Activated CD8-positive, alpha-beta memory T cell treated with anti-CD3 and anti-CD28 coated beads, Interleukin-2, amount 10 ng/mL, durations not matched to agents 7 days and 5 days (primary cell): ENCODE results near the gene SEPTIN2. TPM values are rescaled to one million over a fixed set of nuclear protein-coding genes. Genes with fewer than 3 reads are reported as not detected.
"Not testable (repeated sequence)": the region's sequence is repeated elsewhere in the genome, so short reads cannot be mapped to it uniquely, and the experiment has no call there.

Experiments
- ATAC-seq: fragments of 150-1000 bp; cut with Tn5 transposase; one replicate; pipeline ENCODE4 v1.10.0; 2021; ENCODE audit warnings: moderate library complexity
- CTCF ChIA-PET: fragments of 350-600 bp; sonication (Branson Sonifier 250); formaldehyde crosslinking; loops from one replicate; lab custom pipeline; 2021; ENCODE audit warnings: antibody characterized with exemption; lab: Charles Lee
- DNase-seq: peaks from one replicate; pipeline ENCODE4 v3.0.0-alpha.2; 2020
- H3K27ac Mint-ChIP-seq: one replicate; pipeline ENCODE4 v1.8.0; 2021; ENCODE audit warnings: mild to moderate bottlenecking, mixed read lengths
- H3K27me3 Mint-ChIP-seq: one replicate; pipeline ENCODE4 v1.8.0; 2021; ENCODE audit warnings: mixed read lengths
- H3K36me3 Mint-ChIP-seq: one replicate; pipeline ENCODE4 v1.8.0; 2021; ENCODE audit warnings: mild to moderate bottlenecking, mixed read lengths
- H3K4me1 Mint-ChIP-seq: one replicate; pipeline ENCODE4 v1.8.0; 2021; ENCODE audit warnings: mixed read lengths
- H3K4me3 Mint-ChIP-seq: one replicate; pipeline ENCODE4 v1.8.0; 2021; ENCODE audit warnings: mild to moderate bottlenecking, moderate library complexity, mixed read lengths
- H3K9me3 Mint-ChIP-seq: one replicate; pipeline ENCODE4 v1.8.0; 2022; ENCODE audit warnings: low read depth, mixed read lengths
- total RNA-seq, 2 experiments: library from RNA; stranded (reverse); gene quantifications; one replicate each; pipeline ENCODE4 v1.2.3, GENCODE V29; 2021

Gene SEPTIN2
- total RNA-seq, 2 experiments from 2014 or later: 242 to 290 TPM

GRCh38 chr2:241312082-241312481 lies 3.6 kb upstream of the SEPTIN2 start:
- no peaks in the 10 kb centered on the region for H3K9me3 Mint-ChIP-seq
- CTCF ChIA-PET: interaction anchor here (1.8 kb wide), 1 partner anchor 9 kb away, joined by 4 read pairs; no protein-coding TSS in a partner anchor
- DNase-seq (no peak), ATAC-seq (no peak)
- peaks cover 70% of the 10 kb centered on the region for H3K4me1 Mint-ChIP-seq
- peaks cover 13% of the 10 kb centered on the region for H3K36me3 Mint-ChIP-seq
- H3K4me3 Mint-ChIP-seq: no peak overlapping the region
- H3K27me3 Mint-ChIP-seq: no peaks in the 10 kb centered on the region
- peak overlapping the region; percentile 20 for H3K27ac Mint-ChIP-seq

- peaks cover 71% of the 10 kb centered on the region for H3K4me1 Mint-ChIP-seq
- no peaks in the 10 kb centered on the region for H3K27me3 Mint-ChIP-seq
- H3K27ac Mint-ChIP-seq: peak overlapping the region; percentile 100
- CTCF ChIA-PET: interaction anchor here (1.0 to 1.8 kb wide), 5 partner anchors 10 to 197 kb away, joined by 3 to 5 read pairs (median 4); no protein-coding TSS in a partner anchor
- peak overlapping the region; percentile 99 for H3K4me3 Mint-ChIP-seq
- ATAC-seq (no peak), DNase-seq (no peak)
- H3K9me3 Mint-ChIP-seq: no peaks in the 10 kb centered on the region
- peaks cover 23% of the 10 kb centered on the region for H3K36me3 Mint-ChIP-seq
Observed at GRCh38 chr2:241313543-241314095, 2.1 kb upstream of the SEPTIN2 start.

DNA sequence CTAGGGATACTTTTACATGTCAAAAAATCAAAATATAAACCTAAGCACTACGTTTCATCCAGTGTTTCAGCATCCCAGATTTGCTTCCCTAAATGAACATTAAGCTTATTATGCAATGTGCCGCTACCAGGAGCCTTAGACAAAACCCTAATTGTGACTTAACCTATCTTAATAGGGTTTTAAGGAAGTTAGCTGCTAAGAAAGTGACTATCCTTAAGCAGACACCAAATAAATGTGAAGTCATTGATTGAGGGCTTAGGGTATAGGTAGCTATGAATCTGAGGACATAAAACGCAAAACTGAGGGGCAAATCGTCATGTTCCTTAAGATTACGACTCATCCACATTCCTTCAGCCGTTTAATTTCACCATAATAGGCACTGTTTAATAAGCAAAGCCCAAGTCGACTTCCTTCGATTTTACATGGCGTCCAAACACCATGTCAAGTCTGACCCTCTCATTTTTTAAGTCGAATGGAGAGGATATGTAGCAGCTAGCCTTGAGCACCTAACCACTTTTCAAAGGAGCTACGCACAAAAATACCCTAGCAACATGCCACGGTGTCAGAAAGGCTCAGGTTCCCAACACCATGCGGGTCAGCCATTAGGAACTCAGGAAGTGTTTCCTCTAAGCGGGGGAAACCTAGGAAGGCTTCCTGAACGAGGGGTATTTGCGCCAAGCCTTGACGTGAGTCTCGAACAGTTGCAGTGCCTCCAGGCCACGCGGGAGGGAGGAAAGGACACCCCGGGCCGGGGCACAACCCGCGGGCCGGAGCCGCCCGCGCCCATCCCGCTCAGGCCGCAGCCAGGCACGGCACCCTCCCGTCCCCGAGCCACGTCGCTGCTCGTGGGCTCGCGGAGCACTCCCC lies 1.3 kb upstream of the SEPTIN2 start:
- H3K4me3 Mint-ChIP-seq: peak overlapping the region; percentile 99
- ATAC-seq (no peak), DNase-seq (no peak)
- peaks cover 69% of the 10 kb centered on the region for H3K4me1 Mint-ChIP-seq
- no peaks in the 10 kb centered on the region for H3K9me3 Mint-ChIP-seq
- peak overlapping the region; percentile 100 for H3K27ac Mint-ChIP-seq
- CTCF ChIA-PET: interaction anchor here (0.9 to 2.2 kb wide), 6 partner anchors 9 to 387 kb away, joined by 3 to 5 read pairs (median 4); partner anchors contain the start of gene ING5
- H3K36me3 Mint-ChIP-seq: peaks cover 25% of the 10 kb centered on the region
- no peaks in the 10 kb centered on the region for H3K27me3 Mint-ChIP-seq

GRCh38 chr2:241315093-241315878 lies 439 bp upstream of the SEPTIN2 start, which contains the start of gene HDLBP:
TSS of gene HDLBP (minus strand) at chr2:241315672. CDS start at chr2:241266869, 48,803 bp downstream.
- DNase-seq (peak; percentile 100), ATAC-seq (peak; percentile 81)
- H3K4me1 Mint-ChIP-seq: peaks cover 68% of the 10 kb centered on the region
- H3K36me3 Mint-ChIP-seq: peaks cover 31% of the 10 kb centered on the region
- peak within 1 kb of the TSS; percentile 99 for H3K4me3 Mint-ChIP-seq
- H3K27ac Mint-ChIP-seq: peak within 1 kb of the TSS; percentile 100
- H3K27me3 Mint-ChIP-seq: no peaks in the 10 kb centered on the region
- CTCF ChIA-PET: interaction anchor here (0.9 to 2.2 kb wide), 3 partner anchors 10 to 387 kb away, joined by 3 to 5 read pairs (median 3); partner anchors contain the start of gene ING5
- no peaks in the 10 kb centered on the region for H3K9me3 Mint-ChIP-seq

GRCh38 chr2:241316825-241317224 lies 1.1 kb downstream of the SEPTIN2 start:
- no peaks in the 10 kb centered on the region for H3K9me3 Mint-ChIP-seq
- no peak for DNase-seq
- peaks cover 66% of the 10 kb centered on the region for H3K4me1 Mint-ChIP-seq
- H3K4me3 Mint-ChIP-seq: peak overlapping the region; percentile 99
- CTCF ChIA-PET: interaction anchor here (1.2 to 1.3 kb wide), 2 partner anchors 10 to 24 kb away, joined by 3 read pairs; no protein-coding TSS in a partner anchor
- no peaks in the 10 kb centered on the region for H3K27me3 Mint-ChIP-seq
- ATAC-seq: no peak
- H3K36me3 Mint-ChIP-seq: peaks cover 36% of the 10 kb centered on the region
- H3K27ac Mint-ChIP-seq: peak overlapping the region; percentile 100

DNA sequence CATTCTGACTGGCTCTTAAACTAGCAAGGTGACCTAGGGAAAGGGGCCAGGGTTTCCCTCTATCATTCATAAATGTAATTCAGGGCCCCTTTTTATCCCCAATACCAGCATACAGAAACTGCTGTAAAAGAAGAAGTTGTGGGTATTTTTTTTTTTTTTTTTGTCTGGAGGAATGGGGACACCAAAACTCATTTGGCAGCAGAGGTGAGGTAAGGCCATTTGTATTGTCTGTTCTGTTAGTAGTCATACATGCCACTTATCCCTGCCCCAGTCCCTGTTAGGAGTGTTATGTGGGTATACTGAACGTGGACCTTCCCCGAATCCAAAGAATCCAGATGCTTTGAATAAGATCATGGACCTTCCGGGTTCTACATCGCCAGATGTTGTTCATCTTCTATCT lies 1.7 kb downstream of the SEPTIN2 start:
- H3K36me3 Mint-ChIP-seq: peaks cover 38% of the 10 kb centered on the region
- DNase-seq (no peak), ATAC-seq (no peak)
- peaks cover 64% of the 10 kb centered on the region for H3K4me1 Mint-ChIP-seq
- H3K9me3 Mint-ChIP-seq: no peaks in the 10 kb centered on the region
- CTCF ChIA-PET: interaction anchor here (1.3 kb wide), 1 partner anchor 24 kb away, joined by 3 read pairs; no protein-coding TSS in a partner anchor
- H3K4me3 Mint-ChIP-seq: peak overlapping the region; percentile 99
- H3K27ac Mint-ChIP-seq: peak overlapping the region; percentile 100
- no peaks in the 10 kb centered on the region for H3K27me3 Mint-ChIP-seq

GRCh38 chr2:241318830-241319229 lies 3.1 kb downstream of the SEPTIN2 start:
- H3K27ac Mint-ChIP-seq, ATAC-seq, DNase-seq, H3K27me3 Mint-ChIP-seq, H3K9me3 Mint-ChIP-seq: not testable (repeated sequence)
- CTCF ChIA-PET: interaction anchor here (1.0 to 1.1 kb wide), 2 partner anchors 9 to 41 kb away, joined by 3 to 4 read pairs; no protein-coding TSS in a partner anchor
- Mint-ChIP-seq H3K4me3 (peak overlapping the region; percentile 99), H3K36me3 (peaks cover 44% of the 10 kb centered on the region), H3K4me1 (peaks cover 58% of the 10 kb centered on the region)

GRCh38 chr2:241320394-241320793 lies 4.7 kb downstream of the SEPTIN2 start:
- no peak for DNase-seq
- Mint-ChIP-seq H3K27me3 (no peaks in the 10 kb centered on the region), H3K9me3 (no peaks in the 10 kb centered on the region), H3K36me3 (peaks cover 54% of the 10 kb centered on the region), H3K4me3 (no peak overlapping the region), H3K27ac (peak overlapping the region; percentile 27), H3K4me1 (peaks cover 61% of the 10 kb centered on the region)
- ATAC-seq: no peak
- CTCF ChIA-PET: no interaction called here

- Mint-ChIP-seq H3K36me3 (peaks cover 56% of the 10 kb centered on the region), H3K4me1 (peaks cover 61% of the 10 kb centered on the region), H3K27ac (peak overlapping the region; percentile 7), H3K9me3 (no peaks in the 10 kb centered on the region), H3K27me3 (no peaks in the 10 kb centered on the region), H3K4me3 (no peak overlapping the region)
- DNase-seq: no peak
- CTCF ChIA-PET: no interaction called here
- ATAC-seq: no peak
Observed at GRCh38 chr2:241321033-241321432, 5.3 kb downstream of the SEPTIN2 start.

DNA sequence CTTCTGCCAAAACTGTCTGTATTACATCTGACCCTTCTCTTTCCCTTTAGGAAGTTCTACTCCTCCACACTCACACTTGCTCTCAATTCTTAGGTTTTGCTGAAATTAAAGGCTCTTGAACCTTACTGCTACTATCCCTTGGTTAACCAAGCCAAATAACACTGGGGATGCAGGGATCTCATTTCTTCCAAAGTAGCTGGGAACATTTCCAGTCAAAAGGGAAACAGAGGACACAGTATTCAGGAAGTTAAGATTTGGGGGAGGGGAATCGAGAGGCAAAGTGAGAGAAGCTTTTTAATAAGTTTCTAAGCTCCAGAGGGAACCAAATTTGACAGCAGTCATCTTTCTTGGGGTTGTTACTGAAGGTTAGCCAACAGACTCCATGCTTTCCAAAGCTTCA lies 6.2 kb downstream of the SEPTIN2 start:
- CTCF ChIA-PET: no interaction called here
- Mint-ChIP-seq H3K9me3 (no peaks in the 10 kb centered on the region), H3K4me1 (peaks cover 61% of the 10 kb centered on the region), H3K27ac (no peak overlapping the region), H3K36me3 (peaks cover 55% of the 10 kb centered on the region), H3K4me3 (no peak overlapping the region), H3K27me3 (no peaks in the 10 kb centered on the region)
- no peak for ATAC-seq
- no peak for DNase-seq

DNA sequence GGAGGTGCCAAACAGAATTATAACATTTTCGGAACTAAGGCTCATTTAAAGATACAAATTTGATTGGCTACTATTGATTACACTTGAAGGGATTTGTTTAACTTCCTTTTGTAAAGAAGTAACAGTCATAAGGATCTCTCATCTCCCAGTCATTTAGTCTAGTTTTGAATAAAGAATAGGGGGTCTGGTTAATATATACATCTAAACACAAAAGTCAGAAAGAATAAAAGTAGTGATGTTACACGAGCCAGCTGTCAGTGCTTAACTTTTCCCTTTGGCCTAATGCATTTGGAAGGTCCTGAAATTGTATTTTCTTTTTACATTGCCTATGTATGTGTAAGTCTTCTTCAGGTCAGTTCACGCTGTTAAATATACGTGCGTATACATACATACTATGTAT lies 8.1 kb downstream of the SEPTIN2 start:
- CTCF ChIA-PET: interaction anchor here (0.6 kb wide), 1 partner anchor 16 kb away, joined by 4 read pairs; no protein-coding TSS in a partner anchor
- Mint-ChIP-seq H3K27ac (no peak overlapping the region), H3K4me1 (peaks cover 45% of the 10 kb centered on the region)

DNA sequence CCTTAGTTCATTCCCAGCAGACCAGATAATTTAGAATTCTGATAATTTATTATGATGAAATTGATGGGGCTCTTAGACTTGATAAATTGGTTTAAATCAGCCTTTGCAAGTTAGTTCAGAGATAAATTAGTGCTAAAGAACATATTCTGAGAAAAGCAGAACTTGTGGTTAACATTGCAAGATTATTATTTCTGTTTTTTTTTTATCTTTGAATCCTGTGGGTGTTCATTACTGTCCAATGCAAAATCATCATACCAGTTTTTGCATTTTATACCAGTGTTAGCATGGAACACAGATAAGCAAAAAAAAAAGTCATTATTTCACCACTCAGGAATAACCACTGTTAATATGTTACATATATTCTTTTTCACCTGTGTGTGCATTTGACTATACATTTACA lies 9.1 kb downstream of the SEPTIN2 start:
- ATAC-seq (no peak), DNase-seq (no peak)
- peaks cover 39% of the 10 kb centered on the region for H3K4me1 Mint-ChIP-seq
- no peak overlapping the region for H3K27ac Mint-ChIP-seq
- H3K27me3 Mint-ChIP-seq: no peaks in the 10 kb centered on the region
- peaks cover 57% of the 10 kb centered on the region for H3K36me3 Mint-ChIP-seq
- H3K9me3 Mint-ChIP-seq: no peaks in the 10 kb centered on the region
- CTCF ChIA-PET: no interaction called here
- H3K4me3 Mint-ChIP-seq: no peak overlapping the region

More for the DNA sequence above, 8.1 kb downstream of the SEPTIN2 start:
- Mint-ChIP-seq H3K36me3 (peaks cover 54% of the 10 kb centered on the region), H3K9me3 (no peaks in the 10 kb centered on the region), H3K27me3 (no peaks in the 10 kb centered on the region), H3K4me3 (no peak overlapping the region)
- DNase-seq (no peak), ATAC-seq (no peak)

DNA sequence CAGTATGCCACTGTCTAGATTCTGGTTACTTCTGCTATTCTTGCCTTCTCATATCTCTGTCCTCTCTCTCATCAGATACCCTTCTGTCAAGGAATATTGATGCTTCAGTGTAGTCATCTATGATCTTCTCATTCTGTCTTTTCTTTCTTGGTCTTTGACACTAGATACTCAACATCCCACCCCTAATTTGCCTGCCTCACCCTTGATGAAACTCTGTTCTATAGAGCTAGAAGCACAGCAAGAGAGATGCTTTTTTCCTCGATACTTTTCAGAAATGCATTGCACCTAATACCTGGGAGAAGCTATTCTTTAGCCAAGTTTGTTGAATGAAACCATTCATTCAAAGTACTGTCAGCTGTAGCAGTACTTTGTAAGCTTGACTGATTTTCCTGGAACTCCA lies 9.5 kb downstream of the SEPTIN2 start:
- ATAC-seq (no peak), DNase-seq (no peak)
- peak overlapping the region; percentile 9 for H3K27ac Mint-ChIP-seq
- CTCF ChIA-PET: no interaction called here
- peaks cover 35% of the 10 kb centered on the region for H3K4me1 Mint-ChIP-seq
- H3K27me3 Mint-ChIP-seq: no peaks in the 10 kb centered on the region
- H3K4me3 Mint-ChIP-seq: no peak overlapping the region
- no peaks in the 10 kb centered on the region for H3K9me3 Mint-ChIP-seq
- peaks cover 55% of the 10 kb centered on the region for H3K36me3 Mint-ChIP-seq
